ENCODE results near the gene GNB1.

GNB1 gene

DNA sequence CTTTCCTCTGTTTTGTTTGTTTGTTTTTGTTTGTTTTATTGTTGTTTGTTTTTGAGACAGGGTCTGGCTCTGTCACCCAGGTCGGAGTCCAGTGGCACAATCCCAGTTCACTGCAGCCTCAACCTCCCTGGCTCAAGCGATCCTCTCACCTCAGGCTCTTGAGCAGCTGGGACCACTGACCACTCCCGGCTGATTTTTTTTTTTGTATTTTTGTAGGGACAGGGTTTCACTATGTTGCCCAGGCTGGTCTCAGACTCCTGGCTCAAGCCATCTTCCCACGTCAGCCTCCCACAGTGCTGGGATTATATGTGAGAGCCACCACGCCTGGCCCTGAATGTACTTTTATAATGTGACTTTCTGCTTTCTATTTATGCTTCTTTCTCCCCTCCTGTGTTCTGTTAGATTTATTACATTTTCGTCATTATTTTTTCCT, 19.2 kb upstream of the GNB1 start:
- no peak for DNase-seq

- no peak for DNase-seq
These were observed 17.6 kb upstream of the GNB1 start for GRCh38 chr1:1908506-1908791.

GRCh38 chr1:1907098-1907736, 16.3 kb upstream of the GNB1 start:
- no peak for DNase-seq

- DNase-seq, result peak; percentile 92
These were observed 15.6 kb upstream of the GNB1 start for GRCh38 chr1:1906185-1907097.

- DNase-seq, result no peak
These were observed 12.3 kb upstream of the GNB1 start for GRCh38 chr1:1903224-1903623.

DNA sequence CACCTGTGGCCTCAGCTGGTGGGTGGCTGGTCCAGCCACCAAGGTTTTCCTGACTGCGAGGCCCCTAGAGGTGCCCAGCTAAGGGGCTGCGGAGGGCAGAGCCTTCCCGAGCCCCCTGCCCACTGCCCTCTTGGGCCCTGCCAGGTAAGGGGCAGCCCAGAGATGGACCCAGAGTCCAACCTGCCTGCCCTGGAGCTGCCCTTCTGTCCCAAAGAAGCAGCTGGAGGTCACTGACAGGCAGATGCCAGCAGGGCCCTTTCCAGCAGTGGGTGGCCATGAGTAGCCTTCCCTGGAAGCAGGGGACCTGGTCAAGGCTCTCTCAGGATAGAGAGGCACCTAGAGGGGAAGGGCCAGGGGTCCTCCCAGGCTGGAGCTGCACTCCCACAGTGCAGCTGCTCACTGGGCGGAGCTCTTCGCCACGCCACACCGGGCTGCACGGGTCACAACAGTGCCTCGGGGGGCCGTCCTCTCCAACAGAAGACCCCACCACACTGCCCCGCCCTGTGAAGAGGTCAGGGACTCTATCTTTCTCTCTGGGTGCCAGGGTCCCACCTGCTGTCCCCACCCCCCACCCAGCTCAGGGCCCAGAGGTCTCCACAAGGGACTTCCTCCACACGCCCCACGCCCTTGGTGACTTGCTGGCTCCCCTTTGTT, 10.9 kb upstream of the GNB1 start:
- no peak for DNase-seq

DNA sequence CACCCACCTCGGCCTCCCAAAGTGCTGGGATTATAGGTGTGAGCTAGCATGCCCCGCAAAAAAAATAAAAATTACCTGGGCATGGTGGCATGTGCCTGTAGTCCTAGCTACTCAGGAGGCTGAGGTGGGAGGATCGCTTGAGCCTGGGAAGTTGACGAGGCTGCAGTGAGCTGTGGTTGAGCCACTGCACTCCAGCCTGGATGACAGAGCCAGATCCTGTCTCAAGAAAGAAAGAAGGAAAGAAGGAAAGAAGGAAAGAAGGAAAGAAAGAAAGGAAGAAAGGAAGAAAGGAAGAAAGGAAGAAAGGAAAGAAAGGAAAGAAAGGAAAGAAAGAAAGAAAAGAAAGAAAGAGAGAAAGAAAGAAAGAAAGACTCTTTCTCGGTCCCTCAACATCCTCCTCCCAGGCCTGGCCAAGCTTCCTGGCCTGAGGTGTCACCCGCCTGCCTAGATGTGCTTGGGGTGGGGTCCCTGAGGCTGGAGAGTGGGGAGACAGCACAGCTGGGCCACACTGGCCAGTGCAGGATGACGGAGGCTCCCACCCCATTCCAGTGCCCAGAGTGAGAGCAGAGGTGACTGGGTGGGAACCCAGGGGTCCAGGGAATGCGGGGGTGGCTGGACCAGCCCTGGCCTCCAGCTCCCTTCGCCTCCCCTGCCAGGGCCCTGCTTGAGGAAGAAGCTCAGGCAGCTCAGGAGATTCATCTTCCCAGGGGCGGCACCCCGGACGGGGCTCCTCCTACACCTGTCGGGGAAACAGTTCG, 10.2 kb upstream of the GNB1 start:
- no peak for DNase-seq

GRCh38 chr1:1899967-1900327, 9.1 kb upstream of the GNB1 start:
- DNase-seq, result no peak

- no peak for DNase-seq
These were observed 8.5 kb upstream of the GNB1 start for GRCh38 chr1:1899266-1899966.

DNA sequence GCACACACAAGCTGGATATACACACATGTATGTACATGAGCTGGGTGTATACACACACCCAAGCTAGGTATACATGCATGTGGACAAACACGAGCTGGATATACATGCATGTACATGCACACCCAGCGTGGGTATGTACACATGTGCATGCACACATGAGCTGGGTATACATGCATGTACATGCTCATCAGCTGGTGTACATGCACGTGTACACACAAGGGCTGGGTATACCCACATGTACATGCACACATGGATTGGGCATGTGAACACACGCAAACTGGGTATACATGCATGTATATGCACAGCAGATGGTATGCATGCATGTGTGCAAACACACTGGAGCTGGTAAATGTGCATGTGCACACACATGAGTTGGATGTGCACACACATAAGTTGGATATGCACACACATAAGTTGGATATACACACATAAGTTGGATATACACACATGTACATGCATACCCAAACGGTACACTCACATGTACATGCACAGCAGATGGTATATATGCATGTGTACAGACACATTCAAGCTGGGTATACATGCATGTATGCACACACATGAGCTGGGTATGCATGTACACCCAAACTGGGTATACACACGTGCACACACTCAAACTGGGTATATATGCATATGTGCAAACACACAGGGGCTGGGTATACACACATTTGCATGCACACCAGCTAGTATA, 7.5 kb upstream of the GNB1 start:
- DNase-seq, result no peak

GRCh38 chr1:1895456-1896336, 4.8 kb upstream of the GNB1 start:
- DNase-seq, result no peak

DNA sequence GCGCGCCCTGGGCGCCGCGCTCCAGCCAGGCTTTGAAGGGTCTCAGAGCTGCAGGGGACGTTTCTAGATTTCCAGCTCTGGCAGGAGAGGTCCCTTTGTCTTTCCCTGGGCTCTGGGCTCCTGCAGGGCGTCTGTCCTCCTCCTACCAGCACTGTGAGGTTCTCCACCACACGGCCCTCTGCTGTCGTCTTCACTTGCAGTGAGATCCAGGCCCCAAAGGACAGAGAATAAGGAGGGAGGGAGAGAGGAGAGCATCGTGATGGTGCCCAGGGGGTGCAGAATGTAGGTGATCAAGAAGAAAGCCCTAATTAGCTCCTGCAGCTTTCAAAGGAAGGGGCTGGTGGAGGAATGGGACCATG, 4.2 kb upstream of the GNB1 start:
- no peak for DNase-seq

GRCh38 chr1:1894354-1895059, 3.6 kb upstream of the GNB1 start:
- DNase-seq, result no peak

GRCh38 chr1:1893997-1894353, 3.1 kb upstream of the GNB1 start:
- DNase-seq, result no peak

DNA sequence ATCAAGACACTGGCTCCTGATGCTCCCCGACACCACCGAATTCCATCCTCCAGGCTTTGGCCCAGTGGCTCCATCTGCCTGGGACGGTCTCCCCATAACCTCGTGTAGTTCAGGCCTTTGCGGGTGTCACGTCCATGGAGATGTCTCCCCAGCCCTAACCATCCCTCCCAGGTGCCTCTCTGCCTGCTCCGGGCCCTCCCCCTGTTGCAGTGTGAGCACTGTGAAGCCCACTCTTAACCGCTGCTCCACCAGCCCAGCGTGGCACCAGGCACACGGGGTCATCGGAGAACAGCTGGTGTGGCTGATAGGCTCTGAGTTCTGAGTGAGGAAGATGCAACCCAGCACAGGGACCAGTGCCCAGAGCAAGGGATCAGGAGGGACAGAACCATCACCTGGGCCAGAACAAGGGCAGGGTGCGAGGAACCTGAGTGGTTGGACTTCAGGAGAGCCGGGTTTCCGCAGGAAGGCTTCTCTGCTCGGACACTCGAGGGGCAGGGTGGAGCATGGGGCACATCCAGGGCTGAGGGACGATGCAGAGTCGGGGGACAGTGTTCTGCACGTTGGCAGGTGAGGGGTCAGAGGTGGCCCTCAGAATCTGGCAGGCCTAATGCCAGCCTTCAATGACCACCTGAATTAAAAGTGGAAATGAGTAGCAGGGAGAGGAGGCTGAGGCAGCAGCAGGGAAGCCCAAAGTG, 2.6 kb upstream of the GNB1 start:
- DNase-seq, result no peak

- no peak for DNase-seq
These were observed 1.9 kb upstream of the GNB1 start for GRCh38 chr1:1892763-1893120.

GRCh38 chr1:1892079-1892762, 1.3 kb upstream of the GNB1 start:
- DNase-seq, result no peak

DNA sequence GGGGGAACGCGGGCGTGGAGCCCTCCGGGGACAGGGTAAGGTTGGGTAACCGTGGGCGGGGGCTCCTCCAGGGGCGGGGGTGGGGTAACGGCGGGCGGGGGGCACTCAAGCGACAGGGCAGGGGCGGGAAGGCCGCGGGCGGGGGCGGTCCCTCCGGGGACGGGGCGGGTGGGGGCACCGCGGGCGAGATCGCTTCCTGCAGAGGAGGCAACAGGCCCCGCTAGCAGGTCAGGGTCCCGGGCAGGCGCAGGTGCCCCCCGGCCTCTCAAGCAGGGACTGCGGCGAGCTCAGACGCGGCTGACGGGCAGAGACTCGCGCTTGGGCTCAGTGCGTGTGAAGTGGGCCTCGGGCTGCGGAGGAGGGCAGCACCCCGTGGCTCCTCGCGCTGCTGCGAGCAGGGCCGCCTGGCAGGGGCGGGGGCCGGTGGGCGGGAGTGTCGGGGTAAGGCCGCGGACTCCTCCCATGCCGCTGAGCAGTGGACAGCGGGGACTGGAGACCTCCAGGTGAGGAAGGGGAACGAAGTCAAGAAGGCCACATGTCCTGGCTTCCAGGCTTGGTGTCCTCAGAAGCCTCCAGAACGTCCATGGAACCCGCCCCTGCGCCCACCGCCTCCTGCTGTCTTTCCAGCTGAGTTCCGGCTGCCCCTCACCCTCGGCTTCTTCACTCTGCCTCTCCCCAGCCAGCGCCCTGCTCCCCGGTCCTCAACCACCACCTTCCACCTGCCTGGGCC, 627 bp upstream of the GNB1 start:
- DNase-seq, result peak; percentile 82

Data from eye (tissue), 1 donor.